DND-41 (cell line): ENCODE measurements around the gene SLC18A3.

Experiments used
- ATAC-seq: fragments of 200-7000 bp; cut with Tn5 transposase; 3 replicates; pipeline ENCODE4 v1.9.1; 2021; ENCODE audit warnings: low read depth; ENCODE audit not compliant: insufficient read depth
- DNase-seq: peaks from one replicate; pipeline ENCODE4 v3.0.0-alpha.2; 2020
- H2AFZ ChIP-seq: 2 replicates; pipeline ENCODE4 v1.6.0; 2012; ENCODE audit warnings: low read depth, low read length
- H3K27ac ChIP-seq: 2 replicates; pipeline ENCODE4 v1.5.1; 2012; ENCODE audit warnings: low read length, inconsistent platforms
- H3K27me3 ChIP-seq: fragments of 200-600 bp; sonication (generic); 2 replicates; pipeline ENCODE4 v1.6.0; 2012; ENCODE audit warnings: low read length, mild to moderate bottlenecking, inconsistent platforms; ENCODE audit not compliant: insufficient read depth, poor library complexity
- H3K36me3 ChIP-seq: 2 replicates; pipeline ENCODE4 v1.5.1; 2012; ENCODE audit warnings: low read length, inconsistent platforms; ENCODE audit not compliant: insufficient read depth
- H3K4me1 ChIP-seq: 2 replicates; pipeline ENCODE4 v1.5.1; 2012; ENCODE audit warnings: mild to moderate bottlenecking, low read length; ENCODE audit not compliant: insufficient read depth
- H3K4me2 ChIP-seq: 2 replicates; pipeline ENCODE4 v1.6.0; 2012; ENCODE audit warnings: mild to moderate bottlenecking, moderate library complexity, low read length, inconsistent platforms; ENCODE audit not compliant: insufficient read depth
- H3K4me3 ChIP-seq, 2 experiments: fragments of 200-600 bp in 1 of 2; shearing (Covaris generic) in 1 of 2; 2 replicates each; pipeline ENCODE4 v1.5.1; 2012 to 2016; ENCODE audit warnings: inconsistent platforms in 2 of 2, low read length in 2 of 2, mild to moderate bottlenecking in 2 of 2, low read depth in 1 of 2, moderate library complexity in 1 of 2
- H3K79me2 ChIP-seq: 2 replicates; pipeline ENCODE4 v1.6.0; 2012; ENCODE audit warnings: low read length, inconsistent platforms; ENCODE audit not compliant: insufficient read depth
- H3K9ac ChIP-seq: 2 replicates; pipeline ENCODE4 v1.6.0; 2012; ENCODE audit warnings: low read depth, mild to moderate bottlenecking, inconsistent platforms, low read length, moderate library complexity
- H3K9me3 ChIP-seq: 2 replicates; pipeline ENCODE4 v1.5.1; 2012; ENCODE audit warnings: low read length, moderate library complexity, mild to moderate bottlenecking, inconsistent platforms; ENCODE audit not compliant: insufficient read depth, severe bottlenecking
- H4K20me1 ChIP-seq: 2 replicates; pipeline ENCODE4 v1.6.0; 2012; ENCODE audit warnings: low read length; ENCODE audit not compliant: insufficient read depth
- CTCF ChIP-seq: IDR thresholded peaks from 2 replicates; pipeline ENCODE4 v1.5.1; 2012; ENCODE audit warnings: borderline replicate concordance, low read length, moderate library complexity, mild to moderate bottlenecking; ENCODE audit not compliant: poor library complexity, severe bottlenecking; ENCODE audit errors: extremely low read depth
- EZH2 ChIP-seq: IDR thresholded peaks from 3 replicates; pipeline ENCODE4 v1.6.1; 2012; ENCODE audit warnings: borderline replicate concordance, low read depth, mild to moderate bottlenecking, moderate library complexity, low read length, inconsistent platforms; ENCODE audit not compliant: severe bottlenecking

The SLC18A3 gene

DNA sequence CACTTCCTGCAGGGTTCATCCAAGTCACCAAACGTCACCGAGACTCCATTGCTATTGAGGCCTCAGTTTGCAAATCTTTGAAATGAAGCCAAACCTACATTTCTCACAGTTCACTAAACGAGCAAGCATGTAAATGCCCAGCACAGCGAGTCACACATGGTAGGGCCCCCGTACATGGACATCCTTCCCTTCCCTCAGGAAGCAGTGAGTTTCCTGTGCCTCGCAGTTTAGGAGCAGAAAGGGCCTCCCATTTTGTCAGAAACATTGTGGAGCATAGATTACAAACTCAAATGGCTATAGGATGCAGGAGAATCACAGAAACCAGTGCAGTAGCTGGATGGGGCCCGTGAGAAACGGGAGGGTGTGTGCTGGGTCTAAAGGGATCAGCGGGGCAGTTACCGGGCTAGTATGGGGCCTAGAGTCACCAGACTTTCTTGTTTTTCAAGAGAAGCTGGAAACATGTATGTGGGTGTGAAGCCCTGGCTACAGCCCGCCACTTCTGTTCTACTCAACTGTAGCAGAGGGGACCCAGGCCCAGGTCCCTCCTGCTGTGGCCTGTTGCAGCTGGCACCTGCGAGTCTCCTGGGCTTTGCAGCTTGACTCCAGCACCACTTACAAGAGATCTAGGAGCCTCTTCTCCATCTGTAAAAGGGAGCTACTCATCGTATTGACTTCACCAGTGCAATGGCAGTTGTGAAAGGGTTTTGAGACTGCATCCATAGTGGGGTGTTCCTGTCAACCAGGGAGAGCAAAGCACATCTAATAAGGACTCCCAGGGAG is 14.2 kb upstream of the SLC18A3 start:
- H3K4me3 ChIP-seq = no peak overlapping the region

GRCh38 chr10:49596493-49596809 is 13.7 kb upstream of the SLC18A3 start:
- no peaks in the 10 kb centered on the region for H3K27me3 ChIP-seq
- H4K20me1 ChIP-seq = no peaks in the 10 kb centered on the region
- ATAC-seq (no peak), DNase-seq (no peak)
- no peaks in the 10 kb centered on the region for H3K79me2 ChIP-seq
- no peak overlapping the region for H3K4me2 ChIP-seq
- no peak overlapping the region for H3K9ac ChIP-seq
- H3K4me1 ChIP-seq = no peaks in the 10 kb centered on the region
- no peaks in the 10 kb centered on the region for H3K9me3 ChIP-seq
- H2AFZ ChIP-seq = no peak overlapping the region
- H3K4me3 ChIP-seq = no peak overlapping the region
- no peak overlapping the region for H3K27ac ChIP-seq
- H3K36me3 ChIP-seq = no peaks in the 10 kb centered on the region
- no peak for TF ChIP-seq EZH2
- TF ChIP-seq CTCF = no peak

More for the DNA sequence above, 14.2 kb upstream of the SLC18A3 start:
- no peaks in the 10 kb centered on the region for H4K20me1 ChIP-seq
- no peak overlapping the region for H2AFZ ChIP-seq
- DNase-seq (no peak), ATAC-seq (no peak)
- H3K27me3 ChIP-seq = no peaks in the 10 kb centered on the region
- H3K9ac ChIP-seq = no peak overlapping the region
- no peaks in the 10 kb centered on the region for H3K79me2 ChIP-seq
- no peaks in the 10 kb centered on the region for H3K36me3 ChIP-seq
- TF ChIP-seq EZH2 = no peak
- TF ChIP-seq CTCF = no peak
- no peak overlapping the region for H3K4me2 ChIP-seq
- H3K9me3 ChIP-seq = no peaks in the 10 kb centered on the region
- H3K4me1 ChIP-seq = no peaks in the 10 kb centered on the region
- H3K27ac ChIP-seq = no peak overlapping the region

DNA sequence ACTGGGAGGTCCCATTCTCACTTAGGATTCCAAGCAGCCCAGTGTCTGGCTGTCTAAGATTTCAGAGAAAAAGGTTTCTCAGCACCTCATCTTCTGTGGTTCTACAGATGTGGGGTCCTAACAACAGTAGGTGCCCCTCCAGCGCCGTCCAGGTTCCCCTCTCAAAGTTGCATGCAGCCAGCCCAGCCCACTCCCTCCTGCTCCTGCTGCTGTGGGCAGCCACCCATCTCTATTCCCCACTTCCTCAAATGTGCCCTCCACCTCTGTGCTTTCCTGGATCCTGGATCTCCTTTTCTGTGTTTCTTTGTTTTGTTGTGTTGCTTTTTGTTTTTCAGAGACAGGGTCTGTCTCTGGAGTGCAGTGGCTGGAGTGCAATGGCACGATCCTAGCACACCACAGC is 13.3 kb upstream of the SLC18A3 start:
- H3K4me3 ChIP-seq = no peak overlapping the region
- H3K4me1 ChIP-seq = no peaks in the 10 kb centered on the region
- H3K4me2 ChIP-seq = no peak overlapping the region
- ATAC-seq (no peak), DNase-seq (no peak)
- H3K9me3 ChIP-seq = no peaks in the 10 kb centered on the region
- no peak for TF ChIP-seq CTCF
- no peak for TF ChIP-seq EZH2
- no peak overlapping the region for H3K9ac ChIP-seq
- no peak overlapping the region for H2AFZ ChIP-seq
- no peak overlapping the region for H3K27ac ChIP-seq
- H3K36me3 ChIP-seq = no peaks in the 10 kb centered on the region
- H3K79me2 ChIP-seq = no peaks in the 10 kb centered on the region
- H3K27me3 ChIP-seq = no peaks in the 10 kb centered on the region
- H4K20me1 ChIP-seq = no peaks in the 10 kb centered on the region
